GM21381 (cell line): ENCODE results near the gene PTPRCAP.

Source experiments
- ATAC-seq: cut with Tn5 transposase; IDR thresholded peaks from one replicate; pipeline ENCODE4 v1.9.1; 2021; ENCODE audit warnings: mild to moderate bottlenecking, moderate library complexity; ENCODE audit not compliant: unreplicated experiment

PTPRCAP gene

DNA sequence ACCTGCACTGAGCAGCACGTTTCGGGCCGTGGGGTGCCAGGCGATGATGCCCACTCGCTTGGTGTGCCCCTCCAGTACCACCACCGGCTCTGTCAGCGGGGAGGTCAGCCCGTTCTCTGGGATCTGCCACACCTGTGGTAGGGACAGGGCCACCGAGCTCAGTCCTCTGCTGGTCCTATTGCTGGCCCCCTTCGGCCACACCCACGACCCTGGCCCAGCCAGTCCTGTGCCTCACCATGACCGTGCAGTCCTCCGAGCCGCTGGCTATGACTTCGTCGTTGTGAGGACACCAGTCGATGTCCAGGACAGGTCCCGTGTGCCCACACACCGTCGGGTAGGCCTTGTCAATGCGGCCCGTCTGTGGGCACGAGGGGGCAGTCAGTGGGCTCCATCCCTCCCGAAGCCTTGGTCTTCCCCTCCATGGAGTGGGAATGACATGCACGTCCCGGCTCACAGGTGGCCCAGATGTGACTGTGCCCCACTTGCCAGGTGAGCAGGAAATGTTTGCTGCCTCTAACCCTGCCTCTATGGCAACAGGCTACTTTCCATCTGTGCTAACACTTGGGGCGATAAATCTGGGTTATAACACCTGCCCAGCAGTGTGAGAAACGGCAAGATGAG is 4.4 kb upstream of the PTPRCAP start:
- ATAC-seq, result no peak

DNA sequence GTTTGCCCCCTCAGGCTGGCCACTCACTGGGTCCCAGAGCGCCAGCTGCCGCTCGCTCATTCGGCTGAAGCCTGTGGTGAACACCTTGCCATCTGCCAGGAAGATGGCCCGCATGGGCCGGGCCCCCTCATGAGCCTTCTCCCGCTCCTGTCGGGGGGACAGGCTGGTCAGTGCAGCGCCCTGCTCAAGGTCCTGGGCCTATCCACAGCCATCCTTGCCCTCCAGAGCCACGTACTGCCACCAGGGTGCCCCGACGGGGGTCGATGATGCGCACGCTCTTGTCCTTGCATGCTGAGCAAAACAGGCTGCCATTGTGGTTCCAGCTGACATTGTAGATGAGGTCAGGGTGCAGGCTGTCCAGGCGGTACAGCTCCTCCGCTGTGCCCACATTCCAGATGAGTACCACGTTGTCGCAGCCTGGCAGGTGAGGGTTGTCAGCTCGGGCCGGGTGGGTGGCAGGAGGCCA is 3.6 kb upstream of the PTPRCAP start:
- no peak for ATAC-seq

DNA sequence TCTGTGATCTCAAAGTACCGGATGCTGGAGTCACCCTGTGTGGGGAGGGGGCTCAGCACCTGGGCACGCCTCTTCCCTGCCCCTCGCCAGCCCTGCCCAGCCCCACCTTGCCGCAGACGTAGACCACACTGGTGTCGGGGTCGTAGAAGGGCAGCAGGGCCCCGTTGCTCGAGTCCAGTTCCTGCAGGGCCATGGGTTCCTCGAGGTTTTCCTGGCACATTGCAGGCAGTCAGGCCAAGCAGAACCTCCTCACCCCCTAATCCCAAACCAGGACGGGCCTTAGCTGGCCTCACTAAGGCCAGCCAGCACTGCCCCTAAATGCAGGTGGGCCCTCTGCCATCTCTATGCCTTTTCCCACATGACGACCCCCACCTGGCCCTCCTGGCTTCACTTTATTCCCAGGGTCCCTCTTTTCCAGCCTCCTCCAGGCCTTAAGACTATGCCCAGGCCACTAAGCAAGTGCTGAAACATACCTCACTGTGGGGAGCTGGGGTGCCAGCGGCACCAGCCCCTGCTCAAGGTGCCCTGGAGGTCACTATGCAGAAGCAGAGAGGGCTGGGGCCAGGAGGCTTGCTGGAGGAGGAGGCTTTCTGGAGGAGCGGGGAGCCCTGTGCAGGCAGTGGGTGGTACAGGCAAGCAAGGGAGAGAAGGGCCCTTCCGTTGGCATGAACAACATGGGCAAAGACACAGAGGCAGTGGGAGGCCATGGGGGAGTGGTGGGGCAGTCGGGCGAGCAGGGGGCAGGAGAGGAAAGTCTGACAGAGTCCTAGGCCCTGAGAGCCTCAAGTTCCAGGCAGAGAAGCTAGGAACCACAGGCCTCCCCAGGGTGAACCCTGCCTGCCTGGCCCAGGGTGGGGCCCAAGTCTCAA is 3.0 kb upstream of the PTPRCAP start:
- ATAC-seq, result no peak

DNA sequence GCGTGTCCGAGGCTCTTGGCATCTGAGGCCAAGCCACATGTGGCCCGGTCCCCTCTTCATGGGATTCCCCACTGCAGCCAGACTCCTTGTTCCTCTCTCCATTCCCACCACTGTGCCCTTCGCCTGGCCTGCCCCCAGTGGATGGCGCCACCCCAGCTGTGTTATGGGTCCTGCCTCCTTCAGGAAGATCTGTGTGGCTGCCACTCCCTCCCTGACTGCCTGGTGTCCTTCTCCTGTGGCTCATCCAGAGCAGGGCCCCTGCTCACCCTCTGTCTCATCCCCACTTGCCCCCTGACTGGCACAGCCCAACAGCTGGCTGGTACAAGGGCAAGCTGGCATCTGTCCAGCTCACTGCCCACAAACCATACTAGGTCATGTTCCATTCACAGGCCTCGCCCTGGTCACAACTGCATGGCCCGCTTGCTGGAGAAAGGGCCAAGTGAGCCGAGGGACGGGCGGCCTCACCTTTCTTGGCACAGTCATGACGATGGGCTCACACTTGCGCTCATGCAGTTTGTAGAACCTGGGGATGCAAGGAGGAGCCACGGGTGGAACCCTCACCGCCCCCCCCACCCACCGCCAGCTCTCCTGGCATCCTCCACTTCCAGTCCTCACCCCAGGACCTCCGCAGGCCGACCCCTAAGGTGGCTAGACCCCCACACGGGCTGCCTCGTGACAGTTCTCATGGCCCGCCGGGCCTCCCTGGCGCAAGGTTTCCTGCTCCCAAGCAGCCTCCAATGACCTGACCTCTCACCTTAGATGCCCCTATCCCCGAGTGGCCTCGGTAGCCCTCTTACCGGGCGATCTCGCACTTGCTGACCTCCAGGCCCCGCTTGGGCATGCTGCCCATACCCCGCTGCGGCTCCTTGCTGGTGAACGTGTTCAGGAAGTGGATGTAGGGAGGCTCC is 2.1 kb upstream of the PTPRCAP start:
- no peak for ATAC-seq

- no peak for ATAC-seq
Measured at GRCh38 chr11:67438158-67438902, 848 bp upstream of the PTPRCAP start.

- ATAC-seq, result no peak
Measured at GRCh38 chr11:67437809-67438157, 301 bp upstream of the PTPRCAP start.

- no peak for ATAC-seq
Measured at GRCh38 chr11:67436459-67437081, 912 bp downstream of the PTPRCAP start.

DNA sequence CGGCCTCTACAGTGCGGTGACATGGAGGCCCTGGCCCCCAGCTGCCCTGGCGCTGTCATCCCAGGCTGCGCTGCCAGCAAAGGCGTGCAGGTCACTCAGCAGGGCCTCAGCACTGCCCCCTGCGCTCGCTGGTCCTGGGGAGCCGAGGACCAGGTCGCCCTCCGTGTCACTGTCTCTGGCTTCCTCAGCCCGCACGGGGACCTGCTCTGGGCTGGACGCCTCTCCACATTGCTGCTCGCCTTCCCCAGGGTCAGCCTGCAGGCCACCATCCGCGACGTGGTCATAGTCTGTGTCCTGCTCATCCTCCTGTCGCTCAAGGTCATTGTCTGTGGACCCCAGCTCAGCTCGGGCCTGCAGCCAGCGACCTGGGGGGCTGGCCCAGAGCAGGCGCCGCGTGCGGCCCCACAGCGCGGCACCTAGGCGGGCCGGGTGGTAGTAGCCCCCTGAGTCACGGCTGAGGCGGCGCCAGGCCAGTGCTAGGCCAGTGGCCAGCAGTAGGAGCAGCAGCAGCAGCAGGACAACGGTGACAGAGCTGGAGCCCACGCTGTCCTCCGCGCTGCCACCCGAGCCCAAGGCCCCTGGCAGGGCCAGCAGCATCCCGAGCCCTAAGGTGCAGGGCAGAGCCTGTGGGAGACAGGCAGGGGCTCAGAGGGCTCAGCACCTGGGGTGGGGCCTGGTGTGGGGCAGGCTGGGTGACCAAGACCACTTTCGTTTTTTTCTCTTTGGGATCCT is 1.6 kb downstream of the PTPRCAP start:
- no peak for ATAC-seq

GRCh38 chr11:67435031-67435726 is 2.3 kb downstream of the PTPRCAP start:
- no peak for ATAC-seq

GRCh38 chr11:67434395-67434881 is 3.0 kb downstream of the PTPRCAP start:
- no peak for ATAC-seq

DNA sequence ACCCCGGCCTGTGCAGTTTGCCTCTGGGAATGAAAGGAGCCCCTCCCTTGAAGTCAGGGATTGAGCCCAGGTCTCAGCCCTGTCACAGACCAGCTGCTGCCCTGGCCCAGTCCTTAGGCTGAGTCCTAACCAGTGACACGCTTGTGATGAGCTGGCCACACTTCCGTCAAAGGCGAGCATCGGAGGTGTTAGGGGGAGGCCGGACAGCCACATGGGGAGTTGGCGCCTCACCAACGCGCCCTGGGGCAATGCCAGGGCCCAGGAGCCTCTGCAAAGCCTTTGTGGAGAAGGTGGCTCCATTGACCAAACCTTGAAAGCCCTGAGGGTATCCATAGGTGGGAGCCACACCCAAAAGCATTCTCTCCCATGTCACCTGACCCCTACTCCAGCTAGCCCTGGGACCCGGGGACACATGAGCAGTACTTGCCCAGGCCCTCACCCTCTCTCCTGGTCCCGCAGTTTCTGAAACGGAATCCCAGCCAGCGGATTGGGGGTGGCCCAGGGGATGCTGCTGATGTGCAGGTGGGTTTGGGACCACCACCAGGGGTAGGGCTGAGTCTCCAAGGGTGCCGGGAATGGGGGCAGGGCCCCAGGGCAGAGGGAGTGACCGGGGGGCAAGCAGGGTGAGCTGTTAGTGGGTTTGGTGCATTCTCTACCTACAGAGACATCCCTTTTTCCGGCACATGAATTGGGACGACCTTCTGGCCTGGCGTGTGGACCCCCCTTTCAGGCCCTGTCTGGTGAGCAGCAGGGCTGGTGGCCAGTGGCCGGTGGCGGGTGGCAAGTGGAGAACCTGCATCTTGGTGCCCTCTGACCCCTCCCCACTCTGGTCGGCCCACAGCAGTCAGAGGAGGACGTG is 3.7 kb downstream of the PTPRCAP start:
- no peak for ATAC-seq

DNA sequence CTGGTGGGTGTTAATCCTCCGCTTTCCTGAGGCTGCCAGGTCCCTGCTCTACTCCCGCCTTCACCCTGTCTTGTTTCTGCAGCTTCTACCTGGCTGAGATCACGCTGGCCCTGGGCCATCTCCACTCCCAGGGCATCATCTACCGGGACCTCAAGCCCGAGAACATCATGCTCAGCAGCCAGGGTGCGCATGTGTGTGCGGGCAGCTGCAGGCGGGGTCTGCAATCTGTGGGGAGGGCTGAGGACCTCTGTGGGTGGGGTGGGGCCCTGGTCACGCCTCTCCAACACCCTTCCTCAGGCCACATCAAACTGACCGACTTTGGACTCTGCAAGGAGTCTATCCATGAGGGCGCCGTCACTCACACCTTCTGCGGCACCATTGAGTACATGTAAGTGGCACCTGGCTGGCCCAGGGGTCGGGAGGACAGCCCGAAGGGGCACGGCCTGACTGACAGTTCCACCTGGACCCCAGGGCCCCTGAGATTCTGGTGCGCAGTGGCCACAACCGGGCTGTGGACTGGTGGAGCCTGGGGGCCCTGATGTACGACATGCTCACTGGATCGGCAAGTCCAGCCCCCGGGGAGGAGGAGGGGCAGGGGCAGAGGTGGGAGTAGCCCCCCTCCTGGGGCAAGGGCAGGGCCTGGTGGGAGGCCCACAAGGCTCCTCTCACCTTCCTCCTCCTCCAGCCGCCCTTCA is 4.7 kb downstream of the PTPRCAP start:
- no peak for ATAC-seq

DNA sequence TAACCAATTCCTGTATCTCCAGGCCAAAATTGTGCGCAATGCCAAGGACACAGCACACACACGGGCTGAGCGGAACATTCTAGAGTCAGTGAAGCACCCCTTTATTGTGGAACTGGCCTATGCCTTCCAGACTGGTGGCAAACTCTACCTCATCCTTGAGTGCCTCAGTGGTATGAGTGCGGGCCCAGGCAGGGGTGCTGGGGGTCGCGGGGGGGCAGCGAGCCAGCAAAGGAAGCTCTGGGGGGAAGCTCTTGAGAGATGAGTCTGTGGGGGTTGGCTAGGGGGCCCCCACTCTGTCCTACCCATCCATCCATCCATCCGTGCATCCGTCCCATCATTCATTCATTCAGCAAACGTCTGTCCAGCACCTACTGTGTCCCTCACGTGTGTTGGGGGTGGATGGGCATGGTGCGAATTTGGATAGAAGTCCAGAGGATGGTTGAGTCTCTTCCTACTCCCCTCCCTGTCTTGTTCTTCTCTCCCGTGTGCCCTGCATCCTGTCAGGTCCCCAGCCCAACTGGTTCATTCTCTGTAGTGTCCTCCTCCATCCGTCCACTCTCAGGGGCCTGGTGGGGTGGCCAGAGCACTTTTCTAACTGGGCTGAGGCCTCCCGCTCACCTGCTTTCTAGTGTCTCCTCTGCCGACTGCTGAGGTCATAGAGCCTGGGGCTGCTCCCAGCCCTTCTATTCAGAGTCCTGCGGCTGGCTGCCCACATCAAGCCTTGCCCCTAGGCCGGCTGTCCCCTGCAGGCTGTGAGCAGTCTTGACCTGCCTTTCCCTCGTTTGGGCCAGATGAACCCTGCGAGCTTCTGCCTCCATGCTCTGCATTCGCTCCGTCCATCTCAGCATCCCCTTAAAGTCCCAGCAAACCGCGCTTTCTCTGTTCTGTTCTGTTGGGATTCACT is 5.9 kb downstream of the PTPRCAP start:
- ATAC-seq, result no peak

GRCh38 chr11:67429722-67430121 is 7.8 kb downstream of the PTPRCAP start:
- ATAC-seq, result no peak

DNA sequence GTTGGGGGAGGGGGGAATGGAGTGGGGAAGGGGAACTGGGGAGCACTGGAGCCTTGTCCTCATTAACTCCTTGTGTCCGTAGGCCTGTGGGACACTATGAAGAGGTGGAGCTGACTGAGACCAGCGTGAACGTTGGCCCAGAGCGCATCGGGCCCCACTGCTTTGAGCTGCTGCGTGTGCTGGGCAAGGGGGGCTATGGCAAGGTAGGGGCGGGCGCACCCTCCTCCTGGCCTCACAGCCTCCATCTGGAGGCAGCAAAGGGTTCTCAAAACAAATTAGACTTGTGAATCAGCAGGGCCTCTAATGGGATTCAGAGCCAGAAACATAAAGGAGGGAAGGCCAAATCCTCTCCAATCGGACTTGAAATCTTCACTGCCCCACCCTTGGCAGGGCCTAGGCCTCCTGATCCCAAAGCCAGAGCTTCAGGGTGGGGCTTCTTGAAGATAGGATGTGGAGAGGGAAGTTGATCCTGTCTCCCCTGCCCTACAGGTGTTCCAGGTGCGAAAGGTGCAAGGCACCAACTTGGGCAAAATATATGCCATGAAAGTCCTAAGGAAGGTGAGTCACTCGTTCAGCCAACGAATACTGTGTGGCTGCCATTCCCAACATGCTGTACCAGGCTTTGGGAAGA is 8.3 kb downstream of the PTPRCAP start:
- no peak for ATAC-seq
